Measurements from ENCODE around the gene CD99.

The CD99 gene

GRCh38 chrX:2714551-2714950, 23.5 kb downstream of the CD99 start:
- Histone ChIP-seq H3K4me2 (ENCODE audit: low read depth, low read length, poor library complexity, severe bottlenecking) (no peak overlapping the region), H2AFZ (ENCODE audit: low read length) (no peak overlapping the region), H3K4me1 (ENCODE audit: insufficient read depth, low read length, poor library complexity, severe bottlenecking) (peaks cover 4% of the 10 kb centered on the region), H3K9me2 (replicated peaks; ENCODE audit: low read depth, low read length) (no peaks in the 10 kb centered on the region), H3K9ac (ENCODE audit: low read depth, low read length, poor library complexity, severe bottlenecking) (no peak overlapping the region), H3F3A (ENCODE audit: low read depth) (no peaks in the 10 kb centered on the region), H3K4me3 (ENCODE audit: low read length, poor library complexity, severe bottlenecking) (no peak overlapping the region), H3K9me3 (ENCODE audit: insufficient read depth, low read depth, low read length) (no peaks in the 10 kb centered on the region), H3K27me3 (ENCODE audit: insufficient read depth, low read length, poor library complexity, severe bottlenecking) (no peaks in the 10 kb centered on the region), H3K79me2 (ENCODE audit: insufficient read depth, low read length) (peaks cover 51% of the 10 kb centered on the region), H3K36me3 (ENCODE audit: insufficient read depth, low read length) (peaks cover 49% of the 10 kb centered on the region; the same call in 1 of the 2 replicates), H4K20me1 (ENCODE audit: insufficient read depth, low read length, poor library complexity, severe bottlenecking) (peaks cover 10% of the 10 kb centered on the region)
- TF ChIP-seq, protein P1, sequence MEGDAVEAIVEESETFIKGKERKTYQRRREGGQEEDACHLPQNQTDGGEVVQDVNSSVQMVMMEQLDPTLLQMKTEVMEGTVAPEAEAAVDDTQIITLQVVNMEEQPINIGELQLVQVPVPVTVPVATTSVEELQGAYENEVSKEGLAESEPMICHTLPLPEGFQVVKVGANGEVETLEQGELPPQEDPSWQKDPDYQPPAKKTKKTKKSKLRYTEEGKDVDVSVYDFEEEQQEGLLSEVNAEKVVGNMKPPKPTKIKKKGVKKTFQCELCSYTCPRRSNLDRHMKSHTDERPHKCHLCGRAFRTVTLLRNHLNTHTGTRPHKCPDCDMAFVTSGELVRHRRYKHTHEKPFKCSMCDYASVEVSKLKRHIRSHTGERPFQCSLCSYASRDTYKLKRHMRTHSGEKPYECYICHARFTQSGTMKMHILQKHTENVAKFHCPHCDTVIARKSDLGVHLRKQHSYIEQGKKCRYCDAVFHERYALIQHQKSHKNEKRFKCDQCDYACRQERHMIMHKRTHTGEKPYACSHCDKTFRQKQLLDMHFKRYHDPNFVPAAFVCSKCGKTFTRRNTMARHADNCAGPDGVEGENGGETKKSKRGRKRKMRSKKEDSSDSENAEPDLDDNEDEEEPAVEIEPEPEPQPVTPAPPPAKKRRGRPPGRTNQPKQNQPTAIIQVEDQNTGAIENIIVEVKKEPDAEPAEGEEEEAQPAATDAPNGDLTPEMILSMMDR (conservative IDR thresholded peaks at IDR 0.05; ENCODE audit: low read length) = no peak

GRCh38 chrX:2715066-2715600, 24.0 kb downstream of the CD99 start:
- Histone ChIP-seq H2AFZ (ENCODE audit: low read length) (no peak overlapping the region), H3K9me2 (replicated peaks; ENCODE audit: low read depth, low read length) (no peaks in the 10 kb centered on the region), H3K9ac (ENCODE audit: low read depth, low read length, poor library complexity, severe bottlenecking) (no peak overlapping the region), H3K4me3 (ENCODE audit: low read length, poor library complexity, severe bottlenecking) (no peak overlapping the region), H3K79me2 (ENCODE audit: insufficient read depth, low read length) (peaks cover 45% of the 10 kb centered on the region), H3K4me1 (ENCODE audit: insufficient read depth, low read length, poor library complexity, severe bottlenecking) (no peaks in the 10 kb centered on the region), H3K4me2 (ENCODE audit: low read depth, low read length, poor library complexity, severe bottlenecking) (no peak overlapping the region), H4K20me1 (ENCODE audit: insufficient read depth, low read length, poor library complexity, severe bottlenecking) (peaks cover 8% of the 10 kb centered on the region), H3F3A (ENCODE audit: low read depth) (no peaks in the 10 kb centered on the region), H3K9me3 (ENCODE audit: insufficient read depth, low read depth, low read length) (no peaks in the 10 kb centered on the region), H3K36me3 (ENCODE audit: insufficient read depth, low read length) (peaks cover 53% of the 10 kb centered on the region; the same call in 1 of the 2 replicates), H3K27me3 (ENCODE audit: insufficient read depth, low read length, poor library complexity, severe bottlenecking) (no peaks in the 10 kb centered on the region)
- TF ChIP-seq, protein P1 (conservative IDR thresholded peaks at IDR 0.05; ENCODE audit: low read length) = no peak
- TF ChIP-seq EZH2phosphoT487 (IDR thresholded peaks at IDR 0.05; ENCODE audit: borderline replicate concordance) = no peak

DNA sequence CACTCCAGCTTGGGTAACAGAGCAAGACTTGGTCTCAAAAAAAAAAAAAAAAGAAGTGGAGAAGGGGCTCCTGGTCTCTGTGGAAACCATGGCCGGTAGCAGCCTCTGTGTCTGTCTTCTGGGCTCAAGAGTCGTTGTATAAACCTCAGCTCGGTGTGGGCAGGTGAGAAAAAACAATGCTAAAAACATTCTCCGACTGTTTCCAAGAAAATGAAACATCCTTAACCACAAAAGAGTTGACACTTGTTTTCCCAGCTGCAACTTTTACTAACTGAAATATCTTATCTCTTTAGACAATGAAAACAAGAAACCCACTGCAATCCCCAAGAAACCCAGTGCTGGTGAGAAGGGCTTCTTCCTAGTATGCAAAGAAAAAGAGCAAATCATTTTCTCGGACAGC, 26.2 kb downstream of the CD99 start:
- Histone ChIP-seq H3F3A (ENCODE audit: low read depth) (no peaks in the 10 kb centered on the region), H3K4me1 (ENCODE audit: insufficient read depth, low read length, poor library complexity, severe bottlenecking) (no peaks in the 10 kb centered on the region), H3K36me3 (ENCODE audit: insufficient read depth, low read length) (peaks cover 63% of the 10 kb centered on the region; the same call in 1 of the 2 replicates), H3K27me3 (ENCODE audit: insufficient read depth, low read length, poor library complexity, severe bottlenecking) (no peaks in the 10 kb centered on the region), H4K20me1 (ENCODE audit: insufficient read depth, low read length, poor library complexity, severe bottlenecking) (peaks cover 8% of the 10 kb centered on the region), H3K4me2 (ENCODE audit: low read depth, low read length, poor library complexity, severe bottlenecking) (no peak overlapping the region), H3K9ac (ENCODE audit: low read depth, low read length, poor library complexity, severe bottlenecking) (no peak overlapping the region), H3K79me2 (ENCODE audit: insufficient read depth, low read length) (peaks cover 26% of the 10 kb centered on the region), H2AFZ (ENCODE audit: low read length) (no peak overlapping the region), H3K4me3 (ENCODE audit: low read length, poor library complexity, severe bottlenecking) (no peak overlapping the region), H3K9me3 (ENCODE audit: insufficient read depth, low read depth, low read length) (no peaks in the 10 kb centered on the region), H3K9me2 (replicated peaks; ENCODE audit: low read depth, low read length) (no peaks in the 10 kb centered on the region)
- TF ChIP-seq, protein P1 (conservative IDR thresholded peaks at IDR 0.05; ENCODE audit: low read length) = no peak
- no peak for TF ChIP-seq EZH2phosphoT487 (IDR thresholded peaks at IDR 0.05; ENCODE audit: borderline replicate concordance)
